ENCODE data around the gene RBM4. TPM values are rescaled to one million over a fixed set of nuclear protein-coding genes. Genes with fewer than 3 reads are reported as not detected.
A peak's percentile ranks its signal among the peaks of the same experiment; 100 is the strongest.

Gene RBM4
- total RNA-seq, 4 donors from 2014 or later, result 66.5 to 193 (median 68.8) TPM

- WGBS, 2 donors (ENCODE audit: low coverage in 1 of 2), result 15% methylated on average over 68 of the region's 68 CpGs; no CpG with 5 or more reads in 1 of the 2 donors
- Histone ChIP-seq H3K27me3 (no peaks in the 10 kb centered on the region), H3K36me3 (no peaks in the 10 kb centered on the region), H3K4me1 (peaks cover 27 to 38% (median 29%) of the 10 kb centered on the region in 4 donors), H3K9me3 (no peaks in the 10 kb centered on the region), H3K27ac (peak within 1 kb of the TSS; percentile 82 to 89 (median 88)), H3K4me3 (peak within 1 kb of the TSS; percentile 48 to 75 (median 62))
- peak; percentile 59 to 96 (median 69) for TF ChIP-seq CTCF (IDR thresholded peaks at IDR 0.05)
- no peak for TF ChIP-seq EP300 (IDR thresholded peaks at IDR 0.05; ENCODE audit: low read depth)
- TF ChIP-seq POLR2AphosphoS5 (IDR thresholded peaks at IDR 0.05), result peak; percentile 96 to 98 (median 97)
- peak; percentile 90 for TF ChIP-seq POLR2A (IDR thresholded peaks at IDR 0.05)
- in situ Hi-C loops (cut with MboI; ENCODE audit: low pct_ligation_motif_present in 1 of 4, low pct_unique_long_range_greater_than_20kb in 1 of 4, low sequenced_read_pairs in 3 of 4), result no loop called here
- intact Hi-C loops (cut with DNase I; ENCODE audit: low total_unique reads), result no loop called here
- peak; percentile 99 for DNase-seq
These were observed 45.8 kb upstream of the RBM4 start, which contains the start of the genes CCDC87 and CCS for GRCh38 chr11:66592457-66593302. CCDC87 (minus strand) TSS chr11:66593063; CDS start chr11:66593015, 48 bp downstream. CCS (plus strand) TSS chr11:66593185; CDS start chr11:66593262, 77 bp downstream.

GRCh38 chr11:66593303-66593635 lies 45.2 kb upstream of the RBM4 start:
- Histone ChIP-seq H3K9me3 (no peaks in the 10 kb centered on the region), H3K27ac (peak overlapping the region; percentile 82 to 89 (median 88)), H3K27me3 (no peaks in the 10 kb centered on the region), H3K36me3 (no peaks in the 10 kb centered on the region), H3K4me1 (peaks cover 27 to 38% (median 29%) of the 10 kb centered on the region in 4 donors), H3K4me3 (peak overlapping the region; percentile 48 to 75 (median 62))
- intact Hi-C loops (cut with DNase I; ENCODE audit: low total_unique reads), result no loop called here
- peak; percentile 12 for DNase-seq
- TF ChIP-seq POLR2A (IDR thresholded peaks at IDR 0.05) (peak; percentile 2), EP300 (IDR thresholded peaks at IDR 0.05; ENCODE audit: low read depth) (no peak)
- in situ Hi-C loops (cut with MboI; ENCODE audit: low pct_ligation_motif_present in 1 of 4, low pct_unique_long_range_greater_than_20kb in 1 of 4, low sequenced_read_pairs in 3 of 4), result no loop called here
- 11% methylated on average over 12 of the region's 12 CpGs; no CpG with 5 or more reads in 1 of the 2 donors for WGBS, 2 donors (ENCODE audit: low coverage in 1 of 2)

- Histone ChIP-seq H3K36me3 (no peaks in the 10 kb centered on the region), H3K9me3 (no peaks in the 10 kb centered on the region), H3K4me1 (peaks cover 27 to 38% (median 29%) of the 10 kb centered on the region in 4 donors), H3K4me3 (peak overlapping the region; percentile 48 to 75 (median 62)), H3K27ac (peak overlapping the region; percentile 82 to 89 (median 88)), H3K27me3 (no peaks in the 10 kb centered on the region)
- TF ChIP-seq CTCF (IDR thresholded peaks at IDR 0.05), result no peak
- TF ChIP-seq POLR2A (IDR thresholded peaks at IDR 0.05), result no peak
- TF ChIP-seq POLR2AphosphoS5 (IDR thresholded peaks at IDR 0.05), result no peak
- no peak for TF ChIP-seq EP300 (IDR thresholded peaks at IDR 0.05; ENCODE audit: low read depth)
- WGBS, 2 donors (ENCODE audit: low coverage in 1 of 2), result 65% methylated on average over 7 of the region's 7 CpGs; no CpG with 5 or more reads in 1 of the 2 donors
- intact Hi-C loops (cut with DNase I; ENCODE audit: low total_unique reads), result no loop called here
- no peak for DNase-seq
- in situ Hi-C loops (cut with MboI; ENCODE audit: low pct_ligation_motif_present in 1 of 4, low pct_unique_long_range_greater_than_20kb in 1 of 4, low sequenced_read_pairs in 3 of 4), result no loop called here
These were observed 44.9 kb upstream of the RBM4 start for GRCh38 chr11:66593650-66594049.

- H3K4me3 ChIP-seq, result no peak overlapping the region
- H3K9me3 ChIP-seq, result no peaks in the 10 kb centered on the region
- 42 to 44% methylated on average over 3 to 5 of the region's 5 CpGs for WGBS, 2 donors (ENCODE audit: low coverage in 1 of 2)
- peak; percentile 42 for DNase-seq
- no peaks in the 10 kb centered on the region for H3K27me3 ChIP-seq
- in situ Hi-C loops (cut with MboI; ENCODE audit: low pct_ligation_motif_present in 1 of 4, low pct_unique_long_range_greater_than_20kb in 1 of 4, low sequenced_read_pairs in 3 of 4), result no loop called here
- H3K4me1 ChIP-seq, result peaks cover 27 to 38% (median 29%) of the 10 kb centered on the region in 4 donors
- no peak for TF ChIP-seq CTCF (IDR thresholded peaks at IDR 0.05)
- TF ChIP-seq POLR2A (IDR thresholded peaks at IDR 0.05), result no peak
- no peak for TF ChIP-seq POLR2AphosphoS5 (IDR thresholded peaks at IDR 0.05)
- TF ChIP-seq EP300 (IDR thresholded peaks at IDR 0.05; ENCODE audit: low read depth), result no peak
- H3K36me3 ChIP-seq, result no peaks in the 10 kb centered on the region
- peak overlapping the region; percentile 56 to 89 (median 66) for H3K27ac ChIP-seq
- intact Hi-C loops (cut with DNase I; ENCODE audit: low total_unique reads), result no loop called here
These were observed 43.1 kb upstream of the RBM4 start for GRCh38 chr11:66595245-66595904.

Data from transverse colon (tissue), 4 donors.